ENCODE data around the gene CMTR1. TPM values are rescaled to one million over a fixed set of nuclear protein-coding genes. Genes with fewer than 3 reads are reported as not detected.
"Not testable (repeated sequence)": the region's sequence is repeated elsewhere in the genome, so short reads cannot be mapped to it uniquely, and the experiment has no call there.

Gene CMTR1
- total RNA-seq, 1 experiment from 2014 or later = 28.7 TPM

- H2AFZ ChIP-seq (ENCODE audit: low read depth, low read length, poor library complexity, severe bottlenecking); H3K27me3 ChIP-seq (ENCODE audit: insufficient read depth, low read length); H3K4me3 ChIP-seq (replicated peaks in 1 of 2; ENCODE audit: low read depth in 1 of 2, low read length in 2 of 2); intact Hi-C loops (cut with micrococcal nuclease); POLR2A ChIA-PET; H3K4me2 ChIP-seq (ENCODE audit: low read length); CTCF ChIA-PET; DNase-seq (ENCODE audit: low read depth, low spot score); H3K9ac ChIP-seq (ENCODE audit: low read length); H3K9me2 ChIP-seq (ENCODE audit: insufficient read depth); H3K4me1 ChIP-seq (ENCODE audit: control insufficient read depth in 1 of 2, insufficient read depth in 2 of 2, low read length in 2 of 2); RAD21 ChIA-PET (ENCODE audit: low non-redundant PET in 1 of 2, low total read pairs in 2 of 2, uncharacterized antibody in 2 of 2, unreplicated experiment in 2 of 2); H4K20me1 ChIP-seq (ENCODE audit: insufficient read depth); H3K27ac ChIP-seq (ENCODE audit: low read depth, low read length); BruUV-seq (replicated peaks); H3K9me3 ChIP-seq (ENCODE audit: control insufficient read depth in 1 of 2, insufficient read depth in 1 of 2, low read depth in 1 of 2, low read length in 2 of 2); ATAC-seq; H3K79me2 ChIP-seq (ENCODE audit: insufficient read depth, low read length): not testable (repeated sequence)
- peaks cover 19 to 30% of the 10 kb centered on the region in 2 experiments for H3K36me3 ChIP-seq (ENCODE audit: control insufficient read depth in 1 of 2, insufficient read depth in 2 of 2, low read length in 2 of 2)
These were observed 10.2 kb downstream of the CMTR1 start for GRCh38 chr6:37443216-37443542.

GRCh38 chr6:37449984-37450383 is 17.0 kb downstream of the CMTR1 start:
- ChIA-PET CTCF (no interaction called here), POLR2A (no interaction called here)

More at GRCh38 chr6:37449984-37450383, 17.0 kb downstream of the CMTR1 start:
- H3K9me2 ChIP-seq (ENCODE audit: insufficient read depth) = no peaks in the 10 kb centered on the region
- H3K36me3 ChIP-seq (ENCODE audit: control insufficient read depth in 1 of 2, insufficient read depth in 2 of 2, low read length in 2 of 2) = peaks cover 17 to 27% of the 10 kb centered on the region in 2 experiments
- no peak for ATAC-seq
- no peak overlapping the region for H3K9ac ChIP-seq (ENCODE audit: low read length)
- no peaks in the 10 kb centered on the region for H3K9me3 ChIP-seq (ENCODE audit: control insufficient read depth in 1 of 2, insufficient read depth in 1 of 2, low read depth in 1 of 2, low read length in 2 of 2)
- TF ChIP-seq SIN3A (IDR thresholded peaks at IDR 0.05; ENCODE audit: low read depth) (no peak), YY1 (IDR thresholded peaks at IDR 0.05; ENCODE audit: extremely low read depth, insufficient replicate concordance, low read depth, low read length) (no peak), EGR1 (IDR thresholded peaks at IDR 0.05; ENCODE audit: low read depth) (no peak), CBX3 (IDR thresholded peaks at IDR 0.05; ENCODE audit: low read depth) (no peak), ZFX (IDR thresholded peaks at IDR 0.05) (no peak), CTCF (IDR thresholded peaks at IDR 0.05 in 2 of 3, conservative IDR thresholded peaks at IDR 0.05 in 1 of 3; ENCODE audit: borderline replicate concordance in 1 of 3, insufficient read depth in 1 of 3, low read depth in 2 of 3, low read length in 2 of 3) (no peak), FOSL1 (IDR thresholded peaks at IDR 0.05; ENCODE audit: low read depth) (no peak), SP1 (IDR thresholded peaks at IDR 0.05; ENCODE audit: low read depth) (no peak), EZH2phosphoT487 (IDR thresholded peaks at IDR 0.05; ENCODE audit: borderline replicate concordance) (no peak), ZBTB33 (IDR thresholded peaks at IDR 0.05; ENCODE audit: extremely low read depth, insufficient replicate concordance, low read length) (no peak), RAD21 (IDR thresholded peaks at IDR 0.05; ENCODE audit: low read depth) (no peak), CEBPB (IDR thresholded peaks at IDR 0.05; ENCODE audit: low read depth) (no peak), SRF (IDR thresholded peaks at IDR 0.05; ENCODE audit: low read depth) (no peak), POLR2A (IDR thresholded peaks at IDR 0.05; ENCODE audit: borderline replicate concordance, extremely low read depth, insufficient read depth, insufficient read length) (no peak)
- TF ChIP-seq, protein P1, sequence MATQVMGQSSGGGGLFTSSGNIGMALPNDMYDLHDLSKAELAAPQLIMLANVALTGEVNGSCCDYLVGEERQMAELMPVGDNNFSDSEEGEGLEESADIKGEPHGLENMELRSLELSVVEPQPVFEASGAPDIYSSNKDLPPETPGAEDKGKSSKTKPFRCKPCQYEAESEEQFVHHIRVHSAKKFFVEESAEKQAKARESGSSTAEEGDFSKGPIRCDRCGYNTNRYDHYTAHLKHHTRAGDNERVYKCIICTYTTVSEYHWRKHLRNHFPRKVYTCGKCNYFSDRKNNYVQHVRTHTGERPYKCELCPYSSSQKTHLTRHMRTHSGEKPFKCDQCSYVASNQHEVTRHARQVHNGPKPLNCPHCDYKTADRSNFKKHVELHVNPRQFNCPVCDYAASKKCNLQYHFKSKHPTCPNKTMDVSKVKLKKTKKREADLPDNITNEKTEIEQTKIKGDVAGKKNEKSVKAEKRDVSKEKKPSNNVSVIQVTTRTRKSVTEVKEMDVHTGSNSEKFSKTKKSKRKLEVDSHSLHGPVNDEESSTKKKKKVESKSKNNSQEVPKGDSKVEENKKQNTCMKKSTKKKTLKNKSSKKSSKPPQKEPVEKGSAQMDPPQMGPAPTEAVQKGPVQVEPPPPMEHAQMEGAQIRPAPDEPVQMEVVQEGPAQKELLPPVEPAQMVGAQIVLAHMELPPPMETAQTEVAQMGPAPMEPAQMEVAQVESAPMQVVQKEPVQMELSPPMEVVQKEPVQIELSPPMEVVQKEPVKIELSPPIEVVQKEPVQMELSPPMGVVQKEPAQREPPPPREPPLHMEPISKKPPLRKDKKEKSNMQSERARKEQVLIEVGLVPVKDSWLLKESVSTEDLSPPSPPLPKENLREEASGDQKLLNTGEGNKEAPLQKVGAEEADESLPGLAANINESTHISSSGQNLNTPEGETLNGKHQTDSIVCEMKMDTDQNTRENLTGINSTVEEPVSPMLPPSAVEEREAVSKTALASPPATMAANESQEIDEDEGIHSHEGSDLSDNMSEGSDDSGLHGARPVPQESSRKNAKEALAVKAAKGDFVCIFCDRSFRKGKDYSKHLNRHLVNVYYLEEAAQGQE (IDR thresholded peaks at IDR 0.05; ENCODE audit: low read depth) = no peak
- H3K79me2 ChIP-seq (ENCODE audit: insufficient read depth, low read length) = no peaks in the 10 kb centered on the region
- no peak overlapping the region for H2AFZ ChIP-seq (ENCODE audit: low read depth, low read length, poor library complexity, severe bottlenecking)
- no peak for DNase-seq (ENCODE audit: low read depth, low spot score)
- no TSS peak for BruUV-seq (replicated peaks)
- RAD21 ChIA-PET (ENCODE audit: low non-redundant PET in 1 of 2, low total read pairs in 2 of 2, uncharacterized antibody in 2 of 2, unreplicated experiment in 2 of 2) = no interaction called here
- H3K4me3 ChIP-seq (replicated peaks in 1 of 2; ENCODE audit: low read depth in 1 of 2, low read length in 2 of 2) = no peak overlapping the region
- H3K27ac ChIP-seq (ENCODE audit: low read depth, low read length) = no peak overlapping the region
- no peak overlapping the region for H3K4me2 ChIP-seq (ENCODE audit: low read length)
- no peaks in the 10 kb centered on the region for H3K4me1 ChIP-seq (ENCODE audit: control insufficient read depth in 1 of 2, insufficient read depth in 2 of 2, low read length in 2 of 2)
- H3K27me3 ChIP-seq (ENCODE audit: insufficient read depth, low read length) = no peaks in the 10 kb centered on the region
- intact Hi-C loops (cut with micrococcal nuclease) = no loop called here
- H4K20me1 ChIP-seq (ENCODE audit: insufficient read depth) = no peaks in the 10 kb centered on the region

Data from HCT116 (cell line).